Neuron (in vitro differentiated cells): ENCODE results near the gene PDZD7.

Experiments used
- H2AFZ ChIP-seq: one replicate; pipeline ENCODE4 v1.6.1; 2013; ENCODE audit warnings: low read depth, mild to moderate bottlenecking, inconsistent platforms, low read length, moderate library complexity
- H3K27me3 ChIP-seq: one replicate; pipeline ENCODE4 v1.6.1; 2013; ENCODE audit warnings: low read length; ENCODE audit not compliant: insufficient read depth
- H3K36me3 ChIP-seq: one replicate; pipeline ENCODE4 v1.6.1; 2013; ENCODE audit warnings: low read length; ENCODE audit not compliant: insufficient read depth
- H3K4me1 ChIP-seq: one replicate; pipeline ENCODE4 v1.6.1; 2013; ENCODE audit warnings: low read length; ENCODE audit not compliant: insufficient read depth
- H3K4me3 ChIP-seq: 2 replicates; pipeline ENCODE4 v1.5.1; 2013; ENCODE audit warnings: mild to moderate bottlenecking, low read length, moderate library complexity
- H3K9me3 ChIP-seq: one replicate; pipeline ENCODE4 v1.6.1; 2013; ENCODE audit warnings: low read length

PDZD7 gene

GRCh38 chr10:101055411-101055810 is 24.5 kb upstream of the PDZD7 start:
- H3K4me3 ChIP-seq: no peak overlapping the region
- H3K27me3 ChIP-seq: no peaks in the 10 kb centered on the region
- peaks cover 9% of the 10 kb centered on the region for H3K4me1 ChIP-seq
- no peaks in the 10 kb centered on the region for H3K9me3 ChIP-seq
- H2AFZ ChIP-seq: no peak overlapping the region
- no peaks in the 10 kb centered on the region for H3K36me3 ChIP-seq

GRCh38 chr10:101054876-101055275 is 23.9 kb upstream of the PDZD7 start:
- no peak overlapping the region for H2AFZ ChIP-seq
- no peak overlapping the region for H3K4me3 ChIP-seq
- no peaks in the 10 kb centered on the region for H3K27me3 ChIP-seq
- peaks cover 8% of the 10 kb centered on the region for H3K4me1 ChIP-seq
- no peaks in the 10 kb centered on the region for H3K36me3 ChIP-seq
- no peaks in the 10 kb centered on the region for H3K9me3 ChIP-seq

GRCh38 chr10:101054351-101054750 is 23.4 kb upstream of the PDZD7 start:
- H3K27me3 ChIP-seq: no peaks in the 10 kb centered on the region
- no peak overlapping the region for H2AFZ ChIP-seq
- H3K4me1 ChIP-seq: peaks cover 3% of the 10 kb centered on the region
- H3K4me3 ChIP-seq: no peak overlapping the region
- no peaks in the 10 kb centered on the region for H3K36me3 ChIP-seq
- no peaks in the 10 kb centered on the region for H3K9me3 ChIP-seq

DNA sequence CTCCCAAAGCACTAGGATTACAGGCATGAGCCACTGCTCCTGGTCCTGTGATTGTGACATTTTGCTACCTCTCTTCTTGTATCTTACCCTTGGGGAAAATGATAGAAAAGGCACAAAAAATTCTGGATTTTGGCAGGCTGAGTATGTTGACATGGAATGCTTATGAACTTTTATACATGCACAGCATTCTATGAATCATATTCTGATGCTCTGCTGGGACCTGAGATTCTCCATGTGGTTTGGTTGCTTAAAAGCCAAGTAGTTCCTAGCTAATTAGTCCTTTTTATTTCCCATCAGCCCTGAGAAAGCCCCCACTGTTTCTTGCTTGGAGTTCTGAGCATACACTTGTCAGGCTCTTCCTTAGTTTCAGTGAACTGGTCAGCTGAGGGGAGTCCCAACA is 22.6 kb upstream of the PDZD7 start:
- Histone ChIP-seq H3K36me3 (no peaks in the 10 kb centered on the region), H3K4me1 (no peaks in the 10 kb centered on the region), H2AFZ (no peak overlapping the region), H3K27me3 (no peaks in the 10 kb centered on the region), H3K9me3 (no peaks in the 10 kb centered on the region), H3K4me3 (no peak overlapping the region)

DNA sequence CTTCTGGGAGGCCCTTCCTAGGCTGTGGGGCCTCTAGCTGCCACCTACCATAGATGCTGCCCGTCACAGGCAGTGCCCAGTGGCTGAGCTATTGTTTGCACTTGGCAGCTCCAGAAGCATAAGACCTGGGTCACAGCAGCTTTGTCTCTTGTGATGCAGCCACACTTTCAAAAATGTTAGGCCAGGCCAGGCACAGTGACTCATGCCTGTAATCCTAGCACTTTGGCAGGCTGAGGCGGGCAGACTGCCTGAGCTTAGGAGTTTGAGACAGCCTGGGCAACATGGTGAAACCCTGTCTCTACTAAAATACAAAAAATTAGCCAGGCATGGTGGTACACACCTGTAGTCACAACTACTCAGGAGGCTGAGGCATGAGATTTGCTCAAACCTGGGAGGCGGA is 21.4 kb upstream of the PDZD7 start:
- no peak overlapping the region for H3K4me3 ChIP-seq
- no peak overlapping the region for H2AFZ ChIP-seq
- H3K27me3 ChIP-seq: no peaks in the 10 kb centered on the region
- no peaks in the 10 kb centered on the region for H3K36me3 ChIP-seq
- no peaks in the 10 kb centered on the region for H3K4me1 ChIP-seq
- H3K9me3 ChIP-seq: no peaks in the 10 kb centered on the region

DNA sequence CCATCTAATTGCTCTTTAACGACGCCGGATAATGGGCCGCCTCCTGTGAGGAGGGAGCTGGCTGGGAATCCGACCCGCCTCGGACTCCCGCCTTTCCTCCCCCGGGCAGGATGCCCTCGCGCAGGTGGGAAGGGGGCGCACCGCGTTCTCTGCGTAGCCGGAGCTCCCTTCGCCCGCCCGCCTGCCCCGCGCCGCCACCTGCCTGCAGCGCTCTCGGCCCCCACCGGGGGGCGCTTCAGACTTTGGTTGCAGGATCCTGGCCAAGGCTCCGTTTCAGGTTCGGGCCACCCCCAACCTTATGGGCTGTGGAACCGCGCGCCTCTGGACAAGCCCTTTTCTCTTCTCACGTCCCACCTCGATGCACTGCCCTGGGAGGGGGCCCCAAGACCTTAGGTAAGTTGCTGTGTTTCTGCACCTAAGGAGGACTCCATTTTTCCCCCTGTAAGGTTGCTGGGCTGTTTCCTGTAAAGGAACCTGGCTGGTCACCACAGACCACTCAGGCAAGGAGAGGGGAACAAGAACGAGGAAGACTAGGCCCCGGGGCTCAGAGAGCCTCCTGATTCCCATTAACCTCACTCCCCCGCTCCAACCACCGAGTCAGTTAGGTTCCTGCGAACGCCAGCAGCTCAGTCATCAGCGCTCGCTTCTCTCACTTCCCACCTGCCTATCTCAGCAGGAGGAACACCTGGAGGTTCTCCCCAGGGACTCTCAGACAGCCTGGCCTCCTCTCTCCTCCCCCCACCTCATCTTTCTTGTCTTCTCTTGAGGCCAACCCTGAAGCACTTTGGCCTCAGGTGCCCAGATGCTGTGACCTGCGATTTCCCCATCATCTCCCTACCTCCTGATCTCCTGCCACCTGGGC is 19.5 kb upstream of the PDZD7 start:
- Histone ChIP-seq H3K4me3 (no peak overlapping the region), H2AFZ (no peak overlapping the region), H3K36me3 (no peaks in the 10 kb centered on the region), H3K9me3 (no peaks in the 10 kb centered on the region), H3K4me1 (no peaks in the 10 kb centered on the region), H3K27me3 (no peaks in the 10 kb centered on the region)

- Histone ChIP-seq H3K4me3 (no peak overlapping the region), H3K4me1 (peaks cover 9% of the 10 kb centered on the region), H3K9me3 (no peaks in the 10 kb centered on the region), H3K27me3 (no peaks in the 10 kb centered on the region), H3K36me3 (no peaks in the 10 kb centered on the region), H2AFZ (no peak overlapping the region)
These were observed 17.3 kb upstream of the PDZD7 start for GRCh38 chr10:101047961-101048892.

- H3K4me1 ChIP-seq: peaks cover 14% of the 10 kb centered on the region
- no peaks in the 10 kb centered on the region for H3K27me3 ChIP-seq
- H3K36me3 ChIP-seq: no peaks in the 10 kb centered on the region
- no peak overlapping the region for H3K4me3 ChIP-seq
- no peaks in the 10 kb centered on the region for H3K9me3 ChIP-seq
- no peak overlapping the region for H2AFZ ChIP-seq
These were observed 16.3 kb upstream of the PDZD7 start for GRCh38 chr10:101047268-101047667.

DNA sequence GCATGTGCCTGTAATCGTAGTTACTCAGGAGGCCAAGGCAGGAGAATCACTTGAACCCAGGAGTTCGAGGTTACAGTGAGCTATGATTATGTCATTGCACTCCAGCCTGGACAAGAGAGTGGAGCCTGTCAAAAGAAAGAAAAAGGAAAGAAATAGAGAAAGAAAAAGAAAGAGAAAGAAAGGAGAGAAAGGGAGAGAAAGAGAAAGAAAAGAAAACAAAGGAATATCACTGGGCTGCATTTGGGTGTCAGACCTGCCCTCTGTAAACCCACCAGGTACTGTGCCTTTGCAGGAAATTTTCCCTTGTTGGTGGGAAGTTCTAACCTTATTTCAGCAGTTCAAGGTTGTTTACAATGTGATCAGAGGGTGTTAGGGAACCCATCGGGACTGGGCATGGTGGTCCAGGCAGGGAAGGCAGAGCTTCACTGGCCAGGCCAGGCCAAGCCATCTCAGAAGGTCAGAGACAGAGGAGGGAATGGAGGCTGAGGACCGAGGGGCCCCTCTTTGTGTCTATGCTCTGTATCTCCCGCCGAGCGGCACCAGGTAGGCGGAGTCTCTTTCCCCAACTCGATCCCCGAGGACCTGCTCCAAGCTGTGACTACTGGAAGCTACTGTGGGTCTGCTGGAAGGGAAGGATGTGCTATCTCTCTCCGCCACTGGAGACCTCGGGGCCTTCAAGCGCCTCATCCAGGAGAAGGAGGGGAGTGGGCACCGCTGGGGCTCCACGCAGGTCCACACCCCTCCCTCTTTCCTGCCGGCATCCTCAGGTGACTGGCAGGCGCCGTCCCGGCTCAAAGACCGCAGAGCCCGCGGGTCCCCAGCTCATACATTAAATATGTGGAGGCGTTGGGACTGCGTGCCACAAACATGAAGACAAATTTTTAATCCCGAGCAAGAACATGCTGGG is 15.7 kb upstream of the PDZD7 start:
- Histone ChIP-seq H3K4me1 (peaks cover 19% of the 10 kb centered on the region), H3K27me3 (no peaks in the 10 kb centered on the region), H3K4me3 (no peak overlapping the region), H3K36me3 (no peaks in the 10 kb centered on the region), H2AFZ (no peak overlapping the region), H3K9me3 (no peaks in the 10 kb centered on the region)

GRCh38 chr10:101044117-101044516 is 13.2 kb upstream of the PDZD7 start:
- Histone ChIP-seq H2AFZ (no peak overlapping the region), H3K9me3 (no peaks in the 10 kb centered on the region), H3K27me3 (no peaks in the 10 kb centered on the region), H3K36me3 (no peaks in the 10 kb centered on the region), H3K4me1 (peaks cover 19% of the 10 kb centered on the region), H3K4me3 (peak overlapping the region; percentile 58)

DNA sequence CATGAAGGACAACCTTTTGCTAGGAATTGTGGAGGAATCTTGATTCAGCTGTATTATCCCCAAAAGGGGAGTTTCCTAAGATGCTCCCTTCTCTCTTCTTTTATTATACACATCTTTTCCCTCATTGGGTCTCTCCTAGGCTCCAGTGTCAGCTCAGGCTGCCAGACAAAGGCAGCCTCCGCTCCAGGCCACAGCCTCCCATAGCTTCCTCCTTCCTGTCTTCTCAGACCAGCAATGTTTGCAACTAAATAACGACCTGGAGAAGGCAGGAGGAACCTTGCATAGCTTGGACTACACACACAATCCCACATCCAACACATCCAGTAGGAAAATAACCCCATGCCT is 12.4 kb upstream of the PDZD7 start:
- Histone ChIP-seq H3K4me3 (peak overlapping the region; percentile 58), H3K36me3 (no peaks in the 10 kb centered on the region), H2AFZ (peak overlapping the region; percentile 43), H3K9me3 (no peaks in the 10 kb centered on the region), H3K27me3 (no peaks in the 10 kb centered on the region), H3K4me1 (peaks cover 19% of the 10 kb centered on the region)

GRCh38 chr10:101042667-101043362 is 11.9 kb upstream of the PDZD7 start:
- H3K4me3 ChIP-seq: peak overlapping the region; percentile 58
- H3K4me1 ChIP-seq: peaks cover 19% of the 10 kb centered on the region
- no peaks in the 10 kb centered on the region for H3K36me3 ChIP-seq
- peak overlapping the region; percentile 43 for H2AFZ ChIP-seq
- no peaks in the 10 kb centered on the region for H3K9me3 ChIP-seq
- H3K27me3 ChIP-seq: no peaks in the 10 kb centered on the region
